ENCODE measurements around the gene TUFM. TPM values are rescaled to one million over a fixed set of nuclear protein-coding genes. Genes with fewer than 3 reads are reported as not detected.
A peak's percentile ranks its signal among the peaks of the same experiment; 100 is the strongest.
"Not testable (repeated sequence)": the region's sequence is repeated elsewhere in the genome, so short reads cannot be mapped to it uniquely, and the experiment has no call there.

TUFM gene
- total RNA-seq, 5 donors from 2014 or later (not counting 1 experiment from before 2014, with no cell fraction given) = 90.2 to 131 (median 105) TPM

DNA sequence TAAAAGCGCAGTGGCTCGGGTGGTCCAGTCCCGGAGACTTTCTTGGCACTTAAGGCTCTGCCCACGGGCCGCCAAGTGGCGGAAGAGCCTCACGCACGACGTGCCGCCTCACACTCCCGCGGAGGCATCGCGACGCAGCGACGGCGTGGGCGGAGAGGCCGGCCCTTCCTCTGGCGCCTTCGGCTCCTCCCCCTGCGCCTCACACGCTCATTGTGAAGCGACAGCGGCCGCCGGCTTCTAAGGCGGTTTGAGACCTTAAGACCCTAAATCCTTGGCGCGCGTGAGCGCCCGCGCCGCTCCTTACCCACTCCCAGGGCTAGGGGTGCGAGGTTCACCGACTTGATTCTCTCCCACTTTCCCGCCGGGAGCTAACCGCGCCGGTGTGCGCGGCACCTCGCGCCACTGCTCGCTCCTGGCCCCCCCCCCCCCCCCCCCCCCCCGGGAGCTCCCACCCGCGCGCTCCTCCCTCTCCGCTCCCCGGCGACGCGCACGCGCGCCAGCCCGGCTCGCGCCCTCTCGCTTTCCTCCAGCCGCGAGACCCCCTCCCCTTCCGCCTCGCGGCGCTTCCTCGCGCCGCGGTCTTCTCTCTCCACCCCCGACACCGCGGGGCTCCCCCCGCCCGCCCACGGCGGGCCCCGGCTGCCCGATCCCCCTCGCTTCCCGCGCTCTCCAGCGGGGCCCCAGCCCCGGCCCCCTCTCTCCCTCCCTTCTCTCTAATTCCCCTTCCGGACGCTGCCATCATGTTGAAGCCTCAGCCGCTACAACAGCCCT lies 23.4 kb downstream of the TUFM start, which contains the start of gene ATXN2L:
Gene ATXN2L (plus strand): TSS at position 480 of the 771 bp plus-strand sequence. CDS start 261 bp downstream, at position 741.
- H3K36me3 ChIP-seq (ENCODE audit: control insufficient read depth in 2 of 2, extremely low read depth in 1 of 2, insufficient read depth in 1 of 2, low read length in 1 of 2) = peaks cover 14 to 26% of the 10 kb centered on the region in 2 donors
- H3K4me3 Mint-ChIP-seq = peak within 1 kb of the TSS; percentile 96 to 98 (median 98)

DNA sequence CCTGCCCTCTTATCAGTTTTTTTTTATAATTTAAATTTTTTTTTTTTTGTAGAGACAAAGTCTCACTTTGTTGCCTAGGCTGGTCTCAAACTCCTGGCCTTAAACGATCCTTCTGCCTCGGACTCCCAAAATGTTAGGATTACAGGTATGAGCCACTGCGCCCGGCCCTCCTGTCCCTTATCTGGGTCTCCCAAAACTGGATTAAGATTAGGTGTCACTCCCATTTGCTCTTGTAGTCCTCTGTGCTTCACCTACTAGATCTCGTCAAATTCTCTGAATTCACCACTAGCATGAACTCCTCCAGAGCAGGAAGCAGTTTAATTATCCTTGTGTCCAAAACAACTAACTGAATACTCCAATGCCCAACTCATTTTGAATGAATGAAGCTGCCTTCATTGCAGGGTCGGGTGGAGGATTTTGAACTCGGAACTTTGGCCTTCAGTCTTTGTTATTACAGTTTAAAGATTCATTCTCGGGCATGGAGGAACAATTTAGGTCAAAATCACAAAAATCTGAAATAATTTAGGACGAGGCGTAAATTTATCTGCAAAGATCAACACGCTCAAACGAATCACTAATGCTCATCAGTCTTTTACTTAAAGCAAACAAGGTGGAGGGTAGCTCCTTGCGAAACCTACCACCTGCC lies 24.2 kb downstream of the TUFM start:
- POLR2A ChIA-PET = interaction anchor here (0.5 to 0.7 kb wide), 2 partner anchors 25 to 43 kb away, joined by 3 read pairs; no protein-coding TSS in a partner anchor
- H3K27ac Mint-ChIP-seq = peak overlapping the region; percentile 84 to 86
- H3K27ac ChIP-seq (ENCODE audit: low read length) = peak overlapping the region; percentile 90
- 44% methylated on average over 6 of the region's 13 CpGs for WGBS (ENCODE audit: insufficient coverage)
- ATAC-seq (replicated peaks in 1 of 4) (no peak), DNase-seq (no peak)
- peak overlapping the region; percentile 57 to 86 for H3K4me3 ChIP-seq (ENCODE audit: control insufficient read depth in 1 of 2, extremely low read depth in 1 of 2, low read length in 1 of 2)
- H3K36me3 ChIP-seq (ENCODE audit: control insufficient read depth in 2 of 2, extremely low read depth in 1 of 2, insufficient read depth in 1 of 2, low read length in 1 of 2) = peaks cover 14 to 19% of the 10 kb centered on the region in 2 donors
- CTCF ChIA-PET = interaction anchor here in 1 of 2 donors (0.6 to 1.0 kb wide), 6 partner anchors 24 to 1042 kb away, joined by 3 to 7 read pairs (median 4); partner anchors contain the start of genes CLN3, SH2B1 and TUFM
- peaks cover 22% of the 10 kb centered on the region in 2 experiments for H3K4me1 ChIP-seq (ENCODE audit: control insufficient read depth in 1 of 2, extremely low read depth in 1 of 2, insufficient read depth in 2 of 2, low read length in 2 of 2)
- H3K27me3 ChIP-seq (replicated peaks in 1 of 2; ENCODE audit: control insufficient read depth in 2 of 2, extremely low read depth in 1 of 2, insufficient read depth in 2 of 2, low read length in 1 of 2) = no peaks in the 10 kb centered on the region
- no peaks in the 10 kb centered on the region for H3K27me3 Mint-ChIP-seq
- H3K36me3 Mint-ChIP-seq = peaks cover 18% of the 10 kb centered on the region
- no peaks in the 10 kb centered on the region for H3K9me3 Mint-ChIP-seq
- no peaks in the 10 kb centered on the region for H3K9me3 ChIP-seq
- peaks cover 36 to 44% (median 37%) of the 10 kb centered on the region in 3 donors for H3K4me1 Mint-ChIP-seq
- peak overlapping the region; percentile 69 to 96 (median 81) for H3K4me3 Mint-ChIP-seq

More for the DNA sequence above, 23.4 kb downstream of the TUFM start, which contains the start of gene ATXN2L:
- Mint-ChIP-seq H3K36me3 (peaks cover 24% of the 10 kb centered on the region), H3K9me3 (no peaks in the 10 kb centered on the region), H3K27me3 (no peaks in the 10 kb centered on the region), H3K4me1 (peaks cover 36 to 50% (median 42%) of the 10 kb centered on the region in 3 donors), H3K27ac (peak within 1 kb of the TSS; percentile 96 to 98)
- peak; percentile 61 to 73 (median 67) for ATAC-seq (replicated peaks in 1 of 4)
- Histone ChIP-seq H3K9me3 (no peaks in the 10 kb centered on the region), H3K27ac (ENCODE audit: low read length) (peak within 1 kb of the TSS; percentile 98), H3K4me1 (ENCODE audit: control insufficient read depth in 1 of 2, extremely low read depth in 1 of 2, insufficient read depth in 2 of 2, low read length in 2 of 2) (peaks cover 22% of the 10 kb centered on the region in 2 experiments), H3K27me3 (replicated peaks in 1 of 2; ENCODE audit: control insufficient read depth in 2 of 2, extremely low read depth in 1 of 2, insufficient read depth in 2 of 2, low read length in 1 of 2) (no peaks in the 10 kb centered on the region), H3K4me3 (ENCODE audit: control insufficient read depth in 1 of 2, extremely low read depth in 1 of 2, low read length in 1 of 2) (peak within 1 kb of the TSS; percentile 64 to 95)
- WGBS (ENCODE audit: insufficient coverage) = 0% methylated on average over 54 of the region's 91 CpGs
- CTCF ChIA-PET = interaction anchor here in 1 of 2 donors (0.6 to 1.0 kb wide), 6 partner anchors 23 to 1041 kb away, joined by 3 to 7 read pairs (median 4); partner anchors contain the start of genes SH2B1 and TUFM
- peak; percentile 86 to 97 (median 91) for DNase-seq
- POLR2A ChIA-PET = interaction anchor here (0.5 to 0.7 kb wide), 6 partner anchors 14 to 1533 kb away, joined by 3 to 10 read pairs (median 5); no protein-coding TSS in a partner anchor

DNA sequence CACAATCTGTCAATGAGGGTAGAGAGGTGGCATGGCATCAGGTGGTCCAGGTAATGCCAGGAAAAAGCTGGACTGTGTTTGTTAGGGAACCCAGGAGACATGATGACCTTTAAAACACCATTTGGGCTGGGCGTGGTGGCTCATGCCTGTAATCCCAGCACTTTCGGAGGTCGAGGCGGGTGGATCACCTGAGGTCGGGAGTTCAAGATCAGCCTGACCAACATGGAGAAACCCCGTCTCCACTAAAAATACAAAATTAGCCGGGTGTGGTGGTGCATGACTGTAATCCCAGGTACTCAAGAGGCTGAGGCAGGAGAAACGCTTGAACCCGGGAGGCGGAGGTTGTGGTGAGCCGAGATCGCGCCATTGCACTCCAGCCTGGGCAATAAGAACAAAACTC lies 25.6 kb downstream of the TUFM start:
- POLR2A ChIA-PET; H3K36me3 ChIP-seq (ENCODE audit: control insufficient read depth in 2 of 2, extremely low read depth in 1 of 2, insufficient read depth in 1 of 2, low read length in 1 of 2); ATAC-seq (replicated peaks in 1 of 4); CTCF ChIA-PET; H3K36me3 Mint-ChIP-seq; H3K9me3 Mint-ChIP-seq; DNase-seq; H3K27ac Mint-ChIP-seq; H3K27ac ChIP-seq (ENCODE audit: low read length); H3K9me3 ChIP-seq; H3K4me3 ChIP-seq (ENCODE audit: control insufficient read depth in 1 of 2, extremely low read depth in 1 of 2, low read length in 1 of 2); H3K27me3 Mint-ChIP-seq; H3K27me3 ChIP-seq (replicated peaks in 1 of 2; ENCODE audit: control insufficient read depth in 2 of 2, extremely low read depth in 1 of 2, insufficient read depth in 2 of 2, low read length in 1 of 2): not testable (repeated sequence)
- peaks cover 22 to 30% (median 23%) of the 10 kb centered on the region in 3 donors for H3K4me1 Mint-ChIP-seq
- 80% methylated on average over 1 of the region's 13 CpGs for WGBS (ENCODE audit: insufficient coverage)
- peaks cover 16 to 19% of the 10 kb centered on the region in 2 experiments for H3K4me1 ChIP-seq (ENCODE audit: control insufficient read depth in 1 of 2, extremely low read depth in 1 of 2, insufficient read depth in 2 of 2, low read length in 2 of 2)
- H3K4me3 Mint-ChIP-seq = peak overlapping the region in 2 of 3 donors; percentile 31 to 96

DNA sequence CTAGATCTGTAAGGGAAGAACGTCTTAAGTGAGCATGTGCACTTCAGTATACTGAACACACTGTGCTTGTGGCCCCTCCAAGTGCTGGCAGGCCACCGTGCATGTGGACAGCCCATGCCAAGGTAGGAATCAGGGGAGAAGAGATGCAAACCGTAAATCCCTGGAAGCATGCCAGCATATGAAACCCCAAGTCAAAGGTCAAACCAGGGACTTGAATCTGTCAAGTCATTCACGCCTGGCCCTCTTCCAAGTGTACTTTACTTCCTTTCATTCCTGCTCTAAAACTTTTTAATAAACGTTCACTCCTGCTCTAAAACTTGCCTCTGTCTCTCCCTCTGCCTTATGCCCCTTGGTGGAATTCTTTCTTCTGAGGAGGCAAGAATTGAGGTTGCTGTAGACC lies 26.1 kb downstream of the TUFM start:
- H3K4me1 ChIP-seq (ENCODE audit: control insufficient read depth in 1 of 2, extremely low read depth in 1 of 2, insufficient read depth in 2 of 2, low read length in 2 of 2) = peaks cover 10 to 14% of the 10 kb centered on the region in 2 experiments
- no peaks in the 10 kb centered on the region for H3K36me3 ChIP-seq (ENCODE audit: control insufficient read depth in 2 of 2, extremely low read depth in 1 of 2, insufficient read depth in 1 of 2, low read length in 1 of 2)
- no peak for DNase-seq
- H3K9me3 ChIP-seq = no peaks in the 10 kb centered on the region
- H3K27ac ChIP-seq (ENCODE audit: low read length) = no peak overlapping the region
- 100% methylated on average over 2 of the region's 5 CpGs for WGBS (ENCODE audit: insufficient coverage)
- Mint-ChIP-seq H3K27me3 (no peaks in the 10 kb centered on the region), H3K4me3 (peak overlapping the region in 1 of 3 donors; percentile 31), H3K9me3 (no peaks in the 10 kb centered on the region), H3K36me3 (peaks cover 4% of the 10 kb centered on the region), H3K4me1 (peaks cover 16 to 25% (median 17%) of the 10 kb centered on the region in 3 donors), H3K27ac (no peak overlapping the region)
- ATAC-seq (replicated peaks in 1 of 4) = no peak
- POLR2A ChIA-PET = no interaction called here
- CTCF ChIA-PET = no interaction called here
- no peaks in the 10 kb centered on the region for H3K27me3 ChIP-seq (replicated peaks in 1 of 2; ENCODE audit: control insufficient read depth in 2 of 2, extremely low read depth in 1 of 2, insufficient read depth in 2 of 2, low read length in 1 of 2)
- no peak overlapping the region for H3K4me3 ChIP-seq (ENCODE audit: control insufficient read depth in 1 of 2, extremely low read depth in 1 of 2, low read length in 1 of 2)

DNA sequence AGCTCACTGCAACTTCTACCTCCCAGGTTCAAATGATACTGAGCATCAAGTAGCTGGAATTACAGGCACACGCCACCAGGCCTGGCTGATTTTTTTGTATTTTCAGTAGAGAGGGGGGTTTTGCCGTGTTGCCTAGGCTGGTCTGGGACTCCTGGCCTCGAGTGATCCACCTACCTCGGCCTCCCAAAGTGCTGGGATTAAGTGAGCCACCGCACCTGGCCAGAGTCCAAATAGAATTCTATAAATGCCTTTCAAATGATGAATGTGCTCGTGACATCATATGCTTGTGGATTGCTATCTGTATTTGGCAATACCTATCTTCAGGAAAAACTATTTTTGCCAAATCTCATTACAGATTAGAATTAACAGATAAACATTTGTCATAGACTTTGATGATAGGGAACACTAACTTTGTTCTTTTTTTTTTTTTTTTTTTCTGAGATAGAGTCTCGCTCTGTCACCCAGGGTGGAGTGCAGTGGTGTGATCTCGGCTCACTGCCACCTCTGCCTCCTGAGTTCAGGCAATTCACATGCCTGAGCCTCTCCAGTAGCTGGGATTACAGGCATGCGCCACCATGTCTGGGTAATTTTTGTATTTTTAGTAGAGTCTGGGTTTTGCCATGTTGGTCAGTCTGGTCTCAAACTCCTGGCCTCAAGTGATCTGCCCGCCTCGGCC lies 38.6 kb downstream of the TUFM start:
- H3K4me3 ChIP-seq (ENCODE audit: control insufficient read depth in 1 of 2, extremely low read depth in 1 of 2, low read length in 1 of 2); H3K27me3 ChIP-seq (replicated peaks in 1 of 2; ENCODE audit: control insufficient read depth in 2 of 2, extremely low read depth in 1 of 2, insufficient read depth in 2 of 2, low read length in 1 of 2); H3K27me3 Mint-ChIP-seq; H3K9me3 Mint-ChIP-seq; H3K4me1 Mint-ChIP-seq; H3K4me3 Mint-ChIP-seq; DNase-seq; H3K36me3 ChIP-seq (ENCODE audit: control insufficient read depth in 2 of 2, extremely low read depth in 1 of 2, insufficient read depth in 1 of 2, low read length in 1 of 2); H3K27ac Mint-ChIP-seq; CTCF ChIA-PET; ATAC-seq (replicated peaks in 1 of 4); POLR2A ChIA-PET; H3K27ac ChIP-seq (ENCODE audit: low read length); H3K9me3 ChIP-seq; H3K36me3 Mint-ChIP-seq; H3K4me1 ChIP-seq (ENCODE audit: control insufficient read depth in 1 of 2, extremely low read depth in 1 of 2, insufficient read depth in 2 of 2, low read length in 2 of 2): not testable (repeated sequence)
- WGBS (ENCODE audit: insufficient coverage) = no CpG with 5 or more reads among the region's 11 CpGs

Data from T-cell (primary cell).